Mucosa of descending colon (tissue), 3 donors: ENCODE measurements around the gene ASTN2. TPM values are rescaled to one million over a fixed set of nuclear protein-coding genes. Genes with fewer than 3 reads are reported as not detected.

Experiments
- ATAC-seq: fragments of 200-7000 bp; cut with Tn5 transposase; one replicate; pipeline ENCODE4 v1.9.1; 2020; ENCODE audit warnings: mild to moderate bottlenecking, moderate library complexity
- DNase-seq, 3 donors: peaks; one replicate each; pipeline ENCODE4 v3.0.0-alpha.2; 2020
- H3K36me3 ChIP-seq: fragments of 200-600 bp; one replicate; pipeline ENCODE4 v1.8.0; 2021; ENCODE audit warnings: low read depth, mild to moderate bottlenecking
- H3K4me1 ChIP-seq: fragments of 200-600 bp; one replicate; pipeline ENCODE4 v1.8.0; 2021; ENCODE audit warnings: low read depth, mild to moderate bottlenecking
- H3K4me3 ChIP-seq: fragments of 200-600 bp; one replicate; pipeline ENCODE4 v1.8.0; 2021; ENCODE audit warnings: mild to moderate bottlenecking
- H3K9me3 ChIP-seq: fragments of 200-600 bp; one replicate; pipeline ENCODE4 v1.8.0; 2021; ENCODE audit warnings: mild to moderate bottlenecking
- CTCF ChIP-seq: fragments of 200-600 bp; IDR thresholded peaks from one replicate; pipeline ENCODE4 v1.8.0; 2022; ENCODE audit warnings: antibody characterized with exemption, mild to moderate bottlenecking
- intact Hi-C, 2 donors: fragments of 100-400 bp; cut with DNase I in 1 of 2; cut with micrococcal nuclease in 1 of 2; formaldehyde crosslinking; loops; one replicate each; pipeline versions ENCODE4 v1.11.0 to v1.11.1; 2022; cut with DNase I, micrococcal nuclease
- total RNA-seq, 3 donors: library from RNA; stranded (reverse); fragmentation: NEBNext Ultra II Directional in 2 of 3; extraction: Animal tissue kit (Norgen Biotek cat#: 25700) in 2 of 3; gene quantifications; one replicate each; pipeline versions ENCODE4 v1.2.1 to v1.2.4, GENCODE V29; 2021 to 2023
- donor health status: DM: no; HTN: no; CAD: no; lungs with moderate emphysema.
- donor health status: DM: no; HTN: no; CAD: no.
- donor health status: DM: no; HTN: yes; CAD: no.

The ASTN2 gene
- total RNA-seq, 3 donors from 2014 or later: 3.5 to 6.1 (median 5.4) TPM

- ATAC-seq: no peak
- TF ChIP-seq CTCF: no peak
- no peaks in the 10 kb centered on the region for H3K9me3 ChIP-seq
- H3K4me1 ChIP-seq: no peaks in the 10 kb centered on the region
- no peak for DNase-seq
- H3K4me3 ChIP-seq: no peak overlapping the region
- H3K36me3 ChIP-seq: no peaks in the 10 kb centered on the region
- intact Hi-C loops: no loop called here
Observed at GRCh38 chr9:117444501-117444900, 29.6 kb upstream of the ASTN2 start.

- intact Hi-C loops: no loop called here
- TF ChIP-seq CTCF: no peak
- Histone ChIP-seq H3K4me1 (no peaks in the 10 kb centered on the region), H3K9me3 (no peaks in the 10 kb centered on the region), H3K4me3 (no peak overlapping the region), H3K36me3 (no peaks in the 10 kb centered on the region)
- DNase-seq (no peak), ATAC-seq (no peak)
Observed at GRCh38 chr9:117437283-117437682, 22.4 kb upstream of the ASTN2 start.

- Histone ChIP-seq H3K4me1 (no peaks in the 10 kb centered on the region), H3K36me3 (no peaks in the 10 kb centered on the region), H3K4me3 (no peak overlapping the region), H3K9me3 (no peaks in the 10 kb centered on the region)
- no peak for DNase-seq
- no peak for ATAC-seq
- TF ChIP-seq CTCF: no peak
- intact Hi-C loops: no loop called here
Observed at GRCh38 chr9:117435630-117436261, 20.9 kb upstream of the ASTN2 start.

- no peak overlapping the region for H3K4me3 ChIP-seq
- ATAC-seq (no peak), DNase-seq (no peak)
- H3K4me1 ChIP-seq: no peaks in the 10 kb centered on the region
- no peak for TF ChIP-seq CTCF
- H3K9me3 ChIP-seq: no peaks in the 10 kb centered on the region
- no peaks in the 10 kb centered on the region for H3K36me3 ChIP-seq
- intact Hi-C loops: no loop called here
Observed at GRCh38 chr9:117434566-117434965, 19.7 kb upstream of the ASTN2 start.

GRCh38 chr9:117430813-117431212 lies 16.0 kb upstream of the ASTN2 start:
- intact Hi-C loops: no loop called here
- TF ChIP-seq CTCF: no peak
- ATAC-seq (no peak), DNase-seq (no peak)
- no peaks in the 10 kb centered on the region for H3K36me3 ChIP-seq
- H3K9me3 ChIP-seq: no peaks in the 10 kb centered on the region
- no peak overlapping the region for H3K4me3 ChIP-seq
- H3K4me1 ChIP-seq: no peaks in the 10 kb centered on the region

- H3K36me3 ChIP-seq: no peaks in the 10 kb centered on the region
- no peak for DNase-seq
- no peaks in the 10 kb centered on the region for H3K9me3 ChIP-seq
- intact Hi-C loops: no loop called here
- H3K4me1 ChIP-seq: no peaks in the 10 kb centered on the region
- TF ChIP-seq CTCF: no peak
- H3K4me3 ChIP-seq: no peak overlapping the region
- ATAC-seq: no peak
Observed at GRCh38 chr9:117427357-117427913, 12.6 kb upstream of the ASTN2 start.
